Measurements from ENCODE around the gene LTBP3. TPM values are rescaled to one million over a fixed set of nuclear protein-coding genes. Genes with fewer than 3 reads are reported as not detected.

Gene LTBP3
- total and polyA plus RNA-seq, 2 of the 4 experiments (the other 2 are of a cell fraction), result 6.6 to 145 TPM

Small RNA genes within 50 kb of the gene (microRNA-seq; reads per million reads assigned to microRNA genes)
- gene AP001362.1 (ENCODE audit: insufficient read depth, insufficient read length) (not detected), gene RF01684 (ENCODE audit: insufficient read depth, insufficient read length) (not detected)

Small RNA genes within 50 kb of the gene (small RNA-seq; reads per million reads assigned to genes)
- gene AP001362.1 (0 reads per million in 5 experiments), gene RF01684 (0 reads per million in 5 experiments)

Other genes with a start within 250 kb of the LTBP3 start
- 5.2 and 5.3 TPM in 2 replicates for gene CDC42EP2, start 243.5 kb downstream of the LTBP3 start, total RNA-seq (2012; rRNA removed)
- gene CDC42EP2, start 243.5 kb downstream of the LTBP3 start, polyA plus RNA-seq (2012; rRNA removed), result 27.5 and 31.3 TPM in 2 replicates
- 37.2 and 42.8 TPM in 2 replicates for gene DPF2, start 224.5 kb downstream of the LTBP3 start, total RNA-seq (2012; rRNA removed)
- 54.3 and 62.5 TPM in 2 replicates for gene DPF2, start 224.5 kb downstream of the LTBP3 start, polyA plus RNA-seq (2012; rRNA removed)
- 0.28 TPM in 1 of 2 replicates, not detected in the other for gene TIGD3, start 203.6 kb downstream of the LTBP3 start, total RNA-seq (2012; rRNA removed)
- 0.12 TPM in 1 of 2 replicates, not detected in the other for gene TIGD3, start 203.6 kb downstream of the LTBP3 start, polyA plus RNA-seq (2012; rRNA removed)
- gene SLC25A45, start 175.7 kb downstream of the LTBP3 start, total RNA-seq (2012; rRNA removed), result 0.56 and 0.72 TPM in 2 replicates
- 1.2 and 1.3 TPM in 2 replicates for gene SLC25A45, start 175.7 kb downstream of the LTBP3 start, polyA plus RNA-seq (2012; rRNA removed)
- gene FRMD8, start 171.7 kb downstream of the LTBP3 start, total RNA-seq (2012; rRNA removed), result 10.8 and 11.3 TPM in 2 replicates
- 19.8 and 22.5 TPM in 2 replicates for gene FRMD8, start 171.7 kb downstream of the LTBP3 start, polyA plus RNA-seq (2012; rRNA removed)
- 30.1 and 38.0 TPM in 2 replicates for gene NEAT1, start 135.6 kb downstream of the LTBP3 start, total RNA-seq (2012; rRNA removed)
- gene NEAT1, start 135.6 kb downstream of the LTBP3 start, polyA plus RNA-seq (2012; rRNA removed), result 56.3 and 114 TPM in 2 replicates
- gene MALAT1, start 59.3 kb downstream of the LTBP3 start, total RNA-seq (2012; rRNA removed), result 3,569 and 5,244 TPM in 2 replicates
- gene MALAT1, start 59.3 kb downstream of the LTBP3 start, polyA plus RNA-seq (2012; rRNA removed), result 430 and 636 TPM in 2 replicates
- 95.8 and 96.4 TPM in 2 replicates for gene SCYL1, start 33.3 kb downstream of the LTBP3 start, total RNA-seq (2012; rRNA removed)
- 150 and 172 TPM in 2 replicates for gene SCYL1, start 33.3 kb downstream of the LTBP3 start, polyA plus RNA-seq (2012; rRNA removed)
- 69.7 and 75.6 TPM in 2 replicates for gene ZNRD2, start 12.1 kb upstream of the LTBP3 start, total RNA-seq (2012; rRNA removed)
- gene ZNRD2, start 12.1 kb upstream of the LTBP3 start, polyA plus RNA-seq (2012; rRNA removed), result 90.3 and 113 TPM in 2 replicates
- gene FAM89B, start 14.2 kb upstream of the LTBP3 start, total RNA-seq (2012; rRNA removed), result 12.0 and 14.2 TPM in 2 replicates
- 65.5 and 86.6 TPM in 2 replicates for gene FAM89B, start 14.2 kb upstream of the LTBP3 start, polyA plus RNA-seq (2012; rRNA removed)
- gene EHBP1L1, start 17.7 kb upstream of the LTBP3 start, total RNA-seq (2012; rRNA removed), result 10.0 and 13.3 TPM in 2 replicates
- 27.4 and 29.0 TPM in 2 replicates for gene EHBP1L1, start 17.7 kb upstream of the LTBP3 start, polyA plus RNA-seq (2012; rRNA removed)
- gene KCNK7, start 37.4 kb upstream of the LTBP3 start, total RNA-seq (2012; rRNA removed), result not detected in 2 replicates
- 0.09 and 0.34 TPM in 2 replicates for gene KCNK7, start 37.4 kb upstream of the LTBP3 start, polyA plus RNA-seq (2012; rRNA removed)
- 16.7 and 17.7 TPM in 2 replicates for gene MAP3K11, start 55.9 kb upstream of the LTBP3 start, total RNA-seq (2012; rRNA removed)
- gene MAP3K11, start 55.9 kb upstream of the LTBP3 start, polyA plus RNA-seq (2012; rRNA removed), result 37.5 and 52.0 TPM in 2 replicates
- gene PCNX3, start 57.4 kb upstream of the LTBP3 start, total RNA-seq (2012; rRNA removed), result 5.6 and 5.8 TPM in 2 replicates
- 33.2 and 40.4 TPM in 2 replicates for gene PCNX3, start 57.4 kb upstream of the LTBP3 start, polyA plus RNA-seq (2012; rRNA removed)
- 10.6 and 11.4 TPM in 2 replicates for gene SIPA1, start 79.7 kb upstream of the LTBP3 start, total RNA-seq (2012; rRNA removed)
- gene SIPA1, start 79.7 kb upstream of the LTBP3 start, polyA plus RNA-seq (2012; rRNA removed), result 39.7 and 44.3 TPM in 2 replicates
- gene RELA, start 104.6 kb upstream of the LTBP3 start, total RNA-seq (2012; rRNA removed), result 8.6 and 8.9 TPM in 2 replicates
- gene RELA, start 104.6 kb upstream of the LTBP3 start, polyA plus RNA-seq (2012; rRNA removed), result 51.0 and 53.0 TPM in 2 replicates
- 28.6 and 33.3 TPM in 2 replicates for gene KAT5, start 153.9 kb upstream of the LTBP3 start, total RNA-seq (2012; rRNA removed)
- gene KAT5, start 153.9 kb upstream of the LTBP3 start, polyA plus RNA-seq (2012; rRNA removed), result 34.2 and 41.1 TPM in 2 replicates
- gene RNASEH2C, start 162.4 kb upstream of the LTBP3 start, total RNA-seq (2012; rRNA removed), result 40.0 and 69.4 TPM in 2 replicates
- gene RNASEH2C, start 162.4 kb upstream of the LTBP3 start, polyA plus RNA-seq (2012; rRNA removed), result 34.8 and 46.3 TPM in 2 replicates
- 2.2 and 2.5 TPM in 2 replicates for gene AP5B1, start 222.6 kb upstream of the LTBP3 start, total RNA-seq (2012; rRNA removed)
- 5.0 and 6.0 TPM in 2 replicates for gene AP5B1, start 222.6 kb upstream of the LTBP3 start, polyA plus RNA-seq (2012; rRNA removed)
- gene OVOL1, start 228.7 kb upstream of the LTBP3 start, total RNA-seq (2012; rRNA removed), result not detected in 2 replicates
- not detected in 2 replicates for gene OVOL1, start 228.7 kb upstream of the LTBP3 start, polyA plus RNA-seq (2012; rRNA removed)

Measured in IMR-90 (cell line).